GM18498 (cell line): Measurements from ENCODE around the gene KIFBP.
"Not testable (repeated sequence)": the region's sequence is repeated elsewhere in the genome, so short reads cannot be mapped to it uniquely, and the experiment has no call there.

Experiments used
- ATAC-seq: cut with Tn5 transposase; IDR thresholded peaks from one replicate; pipeline ENCODE4 v1.9.1; 2021; ENCODE audit warnings: mild to moderate bottlenecking, moderate library complexity; ENCODE audit not compliant: unreplicated experiment

Gene KIFBP

DNA sequence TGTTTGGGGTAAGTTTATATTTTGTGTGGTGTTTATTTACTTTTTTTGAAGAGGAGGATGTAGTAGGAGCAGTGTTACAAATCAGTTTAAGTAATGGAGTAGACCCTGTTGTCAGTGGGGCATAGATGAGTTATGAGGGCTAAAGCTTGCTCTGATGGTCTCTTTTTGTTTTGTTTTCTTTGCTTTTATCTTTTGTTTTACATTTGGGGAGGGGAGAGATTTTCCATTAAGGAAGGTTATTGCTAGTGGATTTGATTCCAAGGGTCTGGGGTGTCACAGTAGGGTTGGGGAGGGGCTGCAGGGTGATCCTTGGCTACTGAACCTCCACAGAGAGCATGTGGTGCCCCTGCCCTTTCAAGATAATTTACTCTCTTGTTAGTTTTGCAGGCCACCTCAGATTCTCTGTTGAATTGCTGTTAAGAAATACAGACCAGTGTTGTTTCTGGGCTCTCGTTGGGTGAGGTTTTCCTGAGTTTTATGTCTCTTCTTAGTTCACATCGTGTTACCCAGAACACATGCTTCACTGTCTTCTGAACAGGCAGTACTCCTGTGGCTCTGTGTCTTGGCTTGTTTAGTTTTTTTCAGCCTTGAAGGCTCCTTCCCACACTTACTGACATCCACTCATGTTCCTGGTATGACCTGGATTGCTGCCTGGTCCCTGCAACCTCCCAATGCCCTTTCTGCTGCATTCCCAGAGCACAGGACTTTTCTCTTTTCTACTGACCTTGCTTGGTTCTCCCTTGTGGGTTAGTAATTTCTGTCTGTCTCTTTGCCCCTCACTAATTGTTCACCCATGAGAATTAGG lies 4.2 kb downstream of the KIFBP start:
- ATAC-seq, result no peak

DNA sequence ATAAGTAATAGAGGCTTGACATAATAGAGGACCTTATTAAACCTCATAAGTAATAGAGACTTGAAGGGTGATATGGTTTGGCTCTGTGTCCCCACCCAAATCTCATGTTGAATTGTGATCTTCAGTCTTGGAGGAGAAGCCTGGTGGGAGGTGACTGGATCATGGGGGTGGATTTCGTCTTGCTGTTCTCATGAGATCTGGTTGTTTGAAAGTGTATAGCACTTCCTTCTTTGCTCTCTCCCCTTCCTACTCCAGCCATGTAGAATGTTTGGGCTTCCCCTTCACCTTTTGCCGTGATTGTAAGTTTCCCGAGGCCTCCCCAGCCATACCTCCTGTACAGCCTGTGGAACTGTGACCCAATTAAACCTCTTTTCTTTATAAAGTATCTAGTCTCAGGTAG lies 8.6 kb downstream of the KIFBP start:
- ATAC-seq, result peak; percentile 36

DNA sequence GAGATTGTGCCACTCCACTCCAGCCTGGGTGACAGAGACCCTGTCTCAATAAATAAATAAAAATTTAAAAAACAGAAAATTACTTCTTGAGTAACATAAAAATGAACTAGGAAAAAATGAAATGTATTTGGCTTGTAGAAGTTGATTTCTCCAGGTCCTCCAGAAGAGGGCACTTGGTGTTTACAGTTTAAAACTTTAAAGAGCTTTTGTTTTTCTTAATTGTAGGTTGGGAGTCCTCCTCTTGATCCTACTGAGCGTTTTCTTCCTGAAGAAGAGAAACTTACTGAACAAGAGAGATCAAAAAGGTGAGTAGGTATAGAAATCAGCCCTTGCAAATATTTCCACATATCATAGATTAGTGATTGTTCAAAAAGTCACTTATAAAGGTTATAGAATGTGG lies 16.2 kb downstream of the KIFBP start:
- no peak for ATAC-seq

DNA sequence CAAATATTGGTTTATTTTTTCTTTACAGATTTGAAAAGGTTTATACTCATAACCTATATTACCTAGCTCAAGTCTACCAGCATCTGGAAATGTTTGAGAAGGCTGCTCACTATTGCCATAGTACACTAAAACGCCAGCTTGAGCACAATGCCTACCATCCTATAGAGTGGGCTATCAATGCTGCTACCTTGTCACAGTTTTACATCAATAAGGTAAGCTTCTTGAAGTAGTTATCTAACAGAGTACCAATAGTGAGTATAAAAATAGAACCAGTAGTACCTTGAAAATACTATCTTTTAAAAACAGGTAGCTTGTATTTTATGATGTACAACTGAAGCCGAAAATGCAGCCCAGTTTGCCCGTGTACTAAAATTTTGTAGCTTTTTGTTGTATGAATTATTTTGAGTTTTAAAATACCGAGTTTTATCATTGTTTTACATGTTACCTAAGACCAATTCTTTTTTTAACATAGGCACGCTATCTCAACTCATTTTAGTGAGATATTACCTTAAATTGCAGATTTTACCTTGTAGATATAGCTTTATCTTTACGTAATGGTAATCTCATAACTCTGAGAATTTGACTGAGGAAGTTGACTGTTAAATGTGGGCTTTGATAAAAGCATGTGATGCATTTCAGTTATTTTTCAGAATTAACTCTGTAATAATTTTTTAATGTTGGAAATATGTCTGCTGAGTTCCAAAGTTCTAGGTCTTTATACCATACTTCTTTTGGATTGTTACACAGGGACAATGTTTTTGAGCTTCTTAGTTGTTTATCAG lies 17.3 kb downstream of the KIFBP start:
- no peak for ATAC-seq

DNA sequence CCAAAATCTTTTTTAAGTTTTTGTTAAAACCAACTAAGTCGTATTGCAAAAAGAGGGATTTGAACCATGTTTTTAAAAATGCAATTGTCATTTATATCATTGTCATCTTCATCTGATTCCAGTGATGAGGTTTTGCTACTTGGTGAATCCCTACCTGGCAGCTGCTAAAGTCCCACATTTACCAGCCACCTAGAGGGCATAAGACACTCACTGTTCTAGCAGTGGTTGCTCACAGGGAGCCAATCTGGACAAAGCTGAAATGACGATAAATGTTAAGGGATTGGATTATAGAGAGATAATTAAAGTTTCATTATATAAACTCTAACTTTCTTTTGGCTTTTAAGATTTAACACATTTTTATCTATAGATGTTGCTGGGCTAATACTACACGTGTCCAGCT lies 18.7 kb downstream of the KIFBP start:
- ATAC-seq, result no peak

DNA sequence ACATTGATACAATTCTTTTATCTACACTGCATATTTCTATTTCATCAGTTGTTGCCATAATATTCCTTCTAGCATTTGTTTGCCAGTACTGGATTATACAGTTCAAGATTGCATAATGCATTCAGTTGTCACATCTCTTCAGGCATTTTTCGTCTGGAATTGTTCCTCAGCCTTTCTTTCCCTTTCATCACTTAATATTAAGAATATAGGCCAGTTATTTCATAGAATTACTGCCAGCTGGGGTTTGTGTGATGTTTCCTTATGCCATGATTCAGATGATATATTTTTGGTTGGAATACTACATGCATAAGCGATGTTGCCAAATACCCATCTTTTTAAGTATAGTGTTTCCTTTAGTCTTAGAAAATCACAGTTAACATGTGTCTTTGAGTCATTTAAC lies 20.8 kb downstream of the KIFBP start:
- no peak for ATAC-seq

DNA sequence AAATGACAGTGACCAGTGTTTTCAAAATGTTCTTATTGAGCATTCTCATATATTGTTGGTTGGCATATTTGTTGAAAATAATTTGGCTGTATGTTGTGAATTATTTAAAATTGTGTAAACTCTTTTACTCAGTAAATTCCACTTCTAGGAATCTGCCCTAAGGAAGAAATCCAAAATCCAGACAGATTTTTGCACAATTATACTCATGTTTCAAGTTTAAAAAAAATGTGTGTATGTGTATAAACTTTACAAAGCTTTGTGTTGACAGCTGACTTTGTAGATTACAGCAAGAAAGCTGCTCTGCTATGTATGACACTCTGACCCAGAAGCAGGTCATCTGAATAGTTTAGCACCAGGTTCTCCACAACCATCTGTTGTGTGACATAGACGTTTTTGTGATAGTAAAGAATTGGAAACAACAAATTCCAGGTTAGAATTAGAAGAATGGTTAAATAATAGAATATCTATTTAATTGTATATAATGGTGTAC lies 21.6 kb downstream of the KIFBP start:
- ATAC-seq, result no peak

DNA sequence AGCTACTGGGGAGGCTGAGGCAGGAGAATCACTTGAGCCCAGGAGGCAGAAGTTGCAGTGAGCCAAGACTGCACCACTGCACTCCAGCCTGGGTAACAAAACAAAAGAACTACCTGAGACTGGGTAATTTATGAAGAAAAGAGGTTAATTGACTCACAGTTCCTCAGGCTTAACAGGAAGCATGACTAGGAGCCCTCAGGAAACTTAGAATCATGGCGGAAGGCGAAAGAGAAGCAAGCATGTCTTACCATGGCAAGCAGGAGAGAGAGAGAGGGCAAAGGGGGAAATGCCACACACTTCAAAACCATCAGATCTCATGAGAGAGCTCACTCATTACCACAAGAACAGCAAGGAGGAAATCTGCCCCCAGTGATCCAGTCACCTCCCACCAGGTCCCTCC lies 24.2 kb downstream of the KIFBP start:
- ATAC-seq, result not testable (repeated sequence)

DNA sequence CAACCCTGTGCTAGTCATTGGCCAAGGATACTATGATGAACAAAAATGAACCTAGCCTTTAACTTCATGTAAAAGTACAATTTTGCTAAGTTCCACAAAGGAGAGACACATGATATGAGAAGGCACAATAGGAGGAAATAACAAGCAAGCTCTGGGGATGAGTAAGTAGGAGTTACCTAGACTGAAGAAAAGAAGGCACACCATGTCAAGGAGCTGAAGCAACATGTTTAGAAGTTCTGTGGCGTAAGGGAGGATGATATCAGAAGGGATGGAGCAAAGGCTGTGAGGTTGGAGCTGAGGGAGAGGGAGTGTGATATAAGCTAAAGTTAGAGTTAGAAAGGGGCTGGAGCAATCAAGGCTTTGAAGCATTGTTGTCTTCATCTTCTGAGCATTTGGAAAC lies 25.6 kb downstream of the KIFBP start:
- no peak for ATAC-seq

DNA sequence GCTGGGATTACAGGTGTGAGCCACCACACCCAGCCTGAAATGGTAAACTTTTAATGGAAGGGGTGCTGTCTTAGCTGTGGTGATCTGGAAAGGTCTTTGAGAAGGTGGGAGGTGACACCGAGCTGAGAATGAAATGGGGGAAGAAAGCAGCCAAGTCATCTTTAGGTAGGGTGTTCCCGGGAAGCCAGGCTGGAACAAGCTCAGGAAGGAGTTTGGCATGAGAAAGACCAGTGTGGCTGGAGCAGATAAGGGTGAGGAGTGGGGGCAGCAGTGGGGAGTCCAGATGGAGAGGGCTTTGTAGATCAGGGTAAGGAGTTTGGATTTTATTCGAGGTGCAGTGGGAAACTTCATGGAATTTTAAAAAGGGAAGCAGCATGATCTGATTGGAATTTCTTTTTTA lies 30.0 kb downstream of the KIFBP start:
- no peak for ATAC-seq

DNA sequence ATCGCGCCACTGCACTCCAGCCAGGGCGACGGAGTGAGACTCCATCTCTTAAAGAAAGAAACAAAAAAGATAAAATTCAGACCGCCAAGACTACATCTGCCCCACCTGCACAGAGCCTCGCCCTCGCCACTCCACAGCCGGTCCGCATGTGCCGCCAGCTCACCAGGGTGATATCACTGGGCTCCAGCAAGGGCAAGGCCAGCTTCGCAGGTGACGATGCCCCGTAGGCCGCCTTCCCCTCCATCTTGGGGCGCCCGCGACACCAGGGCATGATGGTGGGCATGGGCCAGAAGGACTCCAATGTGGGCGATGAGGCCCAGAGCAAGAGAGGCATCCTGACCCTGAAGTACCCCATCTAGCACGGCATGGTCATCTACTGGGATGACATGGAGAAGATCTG lies 34.0 kb downstream of the KIFBP start:
- ATAC-seq, result no peak

DNA sequence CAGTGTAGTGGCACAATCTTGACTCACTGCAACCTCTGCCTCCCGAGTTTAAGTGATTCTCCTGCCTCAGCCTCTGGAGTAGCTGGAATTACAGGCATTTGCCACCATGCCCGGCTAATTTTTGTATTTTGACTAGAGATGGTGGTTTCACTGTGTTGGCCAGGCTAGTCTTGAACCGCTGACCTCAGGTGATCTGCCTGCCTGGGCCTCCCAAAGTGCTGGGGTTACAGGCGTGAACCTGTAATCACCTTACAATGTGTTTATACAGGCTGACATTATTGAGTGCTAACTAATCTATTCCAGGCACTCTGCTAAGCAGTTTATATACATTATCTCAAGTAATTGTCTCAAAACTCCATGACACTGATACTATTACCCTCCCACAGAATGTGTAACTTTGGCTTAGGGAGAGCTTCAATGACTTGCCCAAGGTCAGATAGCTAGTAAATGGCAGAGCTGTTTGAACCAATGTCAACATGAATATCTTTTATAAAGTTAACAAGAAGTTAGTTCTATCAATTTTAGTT lies 36.8 kb downstream of the KIFBP start:
- ATAC-seq, result no peak

DNA sequence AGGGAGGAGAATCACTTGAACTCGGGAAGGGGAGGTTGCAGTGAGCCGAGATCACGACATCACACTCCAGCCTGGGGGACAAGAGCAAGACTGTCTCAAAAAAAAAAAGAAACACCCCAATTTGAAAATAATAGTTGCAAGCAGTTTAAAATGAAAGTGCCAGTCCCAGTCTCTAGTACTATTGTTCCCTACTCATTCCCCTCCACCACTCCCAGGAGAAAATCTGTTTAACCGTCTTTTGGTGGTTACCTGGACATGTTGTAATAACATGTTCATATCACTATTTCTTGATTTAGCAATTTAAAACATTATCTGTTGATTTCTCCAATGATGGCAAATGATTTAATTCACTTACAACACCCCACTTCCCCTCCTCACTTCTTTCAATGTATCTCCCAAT lies 44.7 kb downstream of the KIFBP start:
- ATAC-seq, result no peak

DNA sequence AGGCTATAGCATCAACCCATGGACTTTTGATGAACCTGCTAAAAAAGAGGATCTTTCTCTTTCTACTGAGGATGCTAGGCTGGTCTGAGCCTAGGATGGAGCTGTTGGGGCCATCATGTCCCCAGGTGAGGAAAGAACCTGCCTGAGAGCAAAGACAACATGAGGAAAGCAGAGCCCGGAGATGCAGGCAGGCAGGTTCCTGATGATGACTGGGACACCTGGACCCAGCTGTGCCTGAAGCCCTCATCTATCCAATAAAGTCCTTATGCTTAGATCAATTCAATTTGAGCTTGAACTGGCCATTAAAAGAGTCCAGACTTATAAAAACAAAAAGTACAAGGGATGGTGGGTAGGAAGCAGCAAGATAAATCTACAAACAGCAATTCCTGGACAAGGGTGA lies 48.9 kb downstream of the KIFBP start:
- ATAC-seq, result no peak

DNA sequence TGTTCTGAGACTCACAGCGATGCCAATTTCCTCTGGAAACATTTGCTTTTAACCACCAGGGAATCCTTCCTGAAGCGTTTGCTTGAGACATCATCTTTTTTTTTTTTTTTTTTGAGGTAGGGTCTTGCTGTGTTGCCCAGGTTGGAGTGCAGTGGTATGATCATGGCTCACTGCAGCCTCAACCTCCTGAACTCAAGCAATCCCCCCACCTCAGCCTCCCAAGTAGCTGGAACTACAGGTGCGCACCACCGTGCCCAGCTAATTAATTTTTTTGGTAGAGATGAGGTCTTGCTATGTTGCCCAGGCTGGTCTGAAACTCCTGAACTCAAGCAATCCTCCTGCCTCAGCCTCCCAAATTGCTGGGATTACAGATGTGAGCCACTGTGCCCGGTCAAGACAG lies 52.3 kb downstream of the KIFBP start:
- ATAC-seq, result not testable (repeated sequence)

DNA sequence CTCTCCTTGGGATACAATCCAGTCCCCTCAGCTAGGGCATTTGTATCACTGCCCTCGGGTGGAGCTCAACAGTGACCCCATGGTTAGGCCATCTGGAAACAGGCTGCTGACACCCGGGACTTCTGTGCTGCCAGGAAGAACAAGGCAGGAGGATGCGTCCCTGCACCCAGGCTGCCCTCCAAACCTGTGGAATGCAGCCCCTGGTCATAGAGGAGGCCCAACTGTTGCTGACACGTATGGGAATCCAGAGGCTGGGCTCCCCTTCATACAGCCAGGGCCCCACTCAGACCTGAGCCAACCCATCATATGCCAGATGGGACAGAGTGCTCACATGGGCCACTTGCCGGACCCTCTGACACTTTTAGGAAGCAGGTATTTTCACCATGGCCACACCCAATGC lies 53.8 kb downstream of the KIFBP start:
- no peak for ATAC-seq

DNA sequence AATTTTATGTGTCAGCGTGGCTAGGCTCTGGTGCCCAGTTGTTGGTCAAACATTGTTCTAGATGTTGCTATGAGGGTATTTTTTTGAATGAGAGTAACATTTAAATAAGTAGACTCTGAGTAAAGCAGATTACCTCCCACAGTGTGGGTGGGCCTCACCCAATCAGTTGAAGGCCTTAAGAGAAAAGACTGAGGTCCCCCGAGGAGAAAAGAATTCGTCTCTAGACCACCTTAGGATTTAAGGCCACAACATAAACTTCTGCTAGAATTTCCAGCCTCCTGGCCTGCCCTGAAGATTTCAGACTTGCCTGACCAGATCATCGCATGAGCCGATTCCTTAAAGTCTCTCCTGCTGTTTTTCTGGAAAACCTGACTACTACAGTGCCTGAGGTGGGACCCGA lies 54.2 kb downstream of the KIFBP start:
- no peak for ATAC-seq

DNA sequence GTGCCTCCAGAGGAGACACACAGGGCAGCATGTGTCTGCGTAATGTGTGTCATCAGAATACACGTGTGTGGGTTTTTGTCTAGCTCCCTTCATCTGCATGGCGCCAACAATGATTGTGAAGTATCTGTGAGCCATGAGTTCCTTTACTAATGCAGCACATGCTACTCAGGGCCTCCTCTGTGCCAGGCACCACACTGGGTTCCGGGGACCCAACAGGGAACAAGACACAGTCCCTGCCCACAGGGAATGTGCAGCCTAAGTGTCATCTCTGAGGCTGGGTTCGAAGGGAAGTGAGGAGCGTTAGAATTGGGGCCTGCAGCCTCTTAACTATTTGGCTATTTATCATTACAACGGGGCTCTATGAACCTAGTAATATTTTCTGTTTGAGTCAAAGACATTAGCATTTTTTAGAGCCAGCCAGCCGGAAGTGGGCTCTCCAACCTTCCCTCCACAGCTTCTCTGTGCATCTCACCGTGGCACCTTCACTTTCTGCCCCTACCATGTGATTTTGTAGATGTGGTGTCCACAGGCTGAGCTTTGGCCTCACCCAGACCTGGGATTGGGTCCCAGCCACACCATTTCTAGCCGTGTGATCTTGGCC lies 55.4 kb downstream of the KIFBP start:
- ATAC-seq, result peak; percentile 57

DNA sequence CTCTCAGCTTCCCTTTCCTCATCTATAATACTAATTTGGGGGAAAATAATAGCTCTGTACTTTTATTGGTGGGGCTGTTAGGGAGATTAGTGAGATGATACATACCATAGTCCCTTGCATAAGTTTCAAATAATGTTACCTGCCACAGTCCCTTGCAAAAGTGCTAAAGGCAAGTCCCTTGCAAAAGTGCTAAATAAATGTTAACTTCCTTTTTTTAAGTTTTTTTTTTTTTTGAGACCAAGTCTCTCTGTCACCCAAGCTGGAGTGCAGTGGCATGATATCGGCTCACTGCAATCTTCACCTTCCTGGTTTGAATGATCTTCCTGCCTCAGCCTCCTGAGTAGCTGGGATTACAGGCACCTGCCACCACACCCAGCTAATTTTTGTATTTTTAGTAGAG lies 55.9 kb downstream of the KIFBP start:
- no peak for ATAC-seq

DNA sequence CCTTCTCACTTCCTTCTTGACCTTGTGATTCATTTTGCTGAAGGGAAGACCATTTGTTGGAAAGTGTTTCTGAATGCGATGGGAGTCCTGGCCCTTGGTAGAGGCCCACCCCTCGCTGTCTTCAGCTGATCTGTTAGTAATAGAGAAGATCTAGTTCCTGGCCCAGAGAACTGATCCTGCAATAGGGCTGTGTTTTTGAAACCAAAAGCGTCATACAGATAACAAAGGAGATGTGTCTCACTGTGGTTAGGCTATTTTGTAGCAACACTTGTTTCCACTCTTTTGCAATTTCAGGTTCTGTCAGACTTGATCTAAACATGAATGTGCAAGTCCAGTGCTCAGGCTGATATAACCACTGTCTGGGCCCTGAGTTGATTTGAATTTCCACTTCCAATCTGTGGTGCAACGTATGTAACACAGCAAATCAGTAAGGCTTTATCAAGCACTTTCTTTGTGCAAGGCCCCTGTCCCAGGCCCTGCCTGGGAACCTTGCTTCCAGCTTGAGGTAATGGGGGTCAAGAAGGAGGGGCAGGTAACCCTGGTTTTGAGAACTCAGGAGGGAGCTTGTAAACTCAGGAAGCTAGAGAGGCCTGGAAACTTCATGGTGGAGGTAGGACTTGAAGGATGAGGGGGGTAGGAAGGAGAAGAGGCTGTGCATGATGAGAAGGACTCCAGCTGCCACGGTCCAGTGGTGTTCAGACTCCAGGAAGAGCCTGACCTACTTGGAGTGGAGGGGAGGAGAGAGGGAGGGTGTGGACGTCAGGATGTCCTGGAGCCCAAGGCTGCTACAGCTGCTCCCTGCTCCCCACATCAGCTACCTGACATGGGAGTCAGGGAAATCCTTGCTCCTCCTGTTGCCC lies 57.1 kb downstream of the KIFBP start:
- ATAC-seq, result peak; percentile 60
